Measurements from ENCODE around the gene CCL1.

DNA sequence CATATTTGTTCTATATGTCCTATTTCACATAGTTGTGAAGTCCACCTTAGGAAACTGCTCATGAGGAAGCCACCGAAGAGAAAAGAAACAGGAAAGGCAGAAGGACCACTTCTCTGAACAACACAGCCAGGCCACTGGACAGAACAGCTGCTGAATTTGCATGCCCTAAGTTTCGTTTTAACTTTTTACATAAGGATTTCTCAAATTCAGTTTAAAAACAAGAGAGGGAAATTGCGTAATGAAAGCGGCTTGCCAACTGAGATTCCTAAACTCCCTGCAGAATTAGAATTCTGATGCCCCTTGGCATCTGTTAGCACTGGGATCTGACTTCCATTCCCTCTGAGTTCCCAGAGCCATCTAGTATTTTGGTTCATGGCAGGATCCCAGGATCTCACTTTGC lies 48.8 kb downstream of the CCL1 start:
- TF ChIP-seq EZH2phosphoT487 (IDR thresholded peaks at IDR 0.05; ENCODE audit: insufficient read depth, low read depth), result no peak
- TF ChIP-seq EZH2 (IDR thresholded peaks at IDR 0.05; ENCODE audit: insufficient read depth, poor library complexity, severe bottlenecking), result no peak

Data from GM23248 (cell line).